ENCODE measurements around the gene KRT81.
"Not testable (repeated sequence)": the region's sequence is repeated elsewhere in the genome, so short reads cannot be mapped to it uniquely, and the experiment has no call there.

Gene KRT81

DNA sequence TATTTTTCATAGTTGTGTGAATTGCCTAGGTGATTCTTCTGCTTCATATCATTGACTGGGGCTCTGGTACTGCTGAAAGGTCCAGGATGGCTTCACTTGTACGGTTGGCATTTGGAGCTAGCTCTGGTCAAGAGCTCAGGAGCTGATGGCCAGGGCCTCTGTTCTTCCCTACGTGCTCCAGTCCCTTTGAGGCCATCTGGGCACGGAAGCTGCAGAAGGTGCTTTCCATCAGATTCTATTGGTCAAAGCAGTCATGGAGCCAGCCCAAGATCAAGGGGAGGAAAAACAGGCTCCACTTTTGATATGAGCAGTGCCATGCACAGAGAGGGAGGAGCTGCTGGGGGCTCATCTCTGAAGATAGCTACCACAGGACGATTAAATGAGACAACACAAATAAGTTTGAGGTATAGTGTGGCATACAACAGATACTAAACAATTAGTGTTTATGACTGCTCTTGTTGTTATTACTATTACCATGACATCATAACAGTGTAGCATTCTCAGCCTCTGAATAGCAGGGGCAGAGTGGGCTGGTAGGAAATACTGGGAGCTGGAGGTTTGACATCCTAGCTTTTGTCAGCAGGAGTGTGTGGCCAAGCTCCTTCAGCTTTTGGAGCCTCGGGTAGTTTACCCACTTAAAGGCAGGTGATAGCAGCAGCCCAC, 19.4 kb upstream of the KRT81 start:
- H3K36me3 ChIP-seq (ENCODE audit: control insufficient read depth, insufficient read depth, low read length), result no peaks in the 10 kb centered on the region

DNA sequence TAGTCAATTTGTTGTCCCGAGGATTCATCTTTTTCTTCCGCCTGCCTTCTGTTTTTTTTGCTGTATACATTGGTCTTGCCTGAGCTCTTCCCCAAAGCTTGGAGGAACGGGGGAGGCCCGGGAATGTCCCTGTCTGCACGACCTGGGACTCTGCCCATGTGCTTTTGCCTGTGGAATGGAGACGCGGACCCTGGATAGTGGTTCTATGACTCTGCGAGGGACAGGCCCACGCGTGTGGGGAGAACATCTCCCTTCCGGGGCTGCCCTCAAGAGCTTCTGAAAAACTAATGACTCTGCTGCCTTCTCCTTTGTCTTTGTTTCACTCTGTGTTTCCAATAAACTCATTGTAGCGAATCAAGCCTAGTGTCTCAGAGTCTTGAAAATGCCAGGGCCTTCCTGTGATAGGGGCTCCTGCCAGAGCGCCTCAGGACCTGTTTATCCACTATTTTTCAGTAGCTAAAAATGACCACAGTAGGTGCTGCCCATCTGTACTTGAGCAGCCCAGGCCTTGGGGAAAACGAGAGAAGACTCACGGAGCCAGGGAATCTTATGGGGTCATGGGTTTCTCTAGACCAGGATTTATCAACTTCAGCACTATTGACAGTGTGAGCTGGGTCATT, 17.6 kb upstream of the KRT81 start:
- peaks cover 3% of the 10 kb centered on the region for H3K27me3 ChIP-seq (replicated peaks; ENCODE audit: control insufficient read depth, insufficient read depth, low read length, poor library complexity, severe bottlenecking)
- H3K36me3 ChIP-seq (ENCODE audit: control insufficient read depth, insufficient read depth, low read length), result no peaks in the 10 kb centered on the region
- no peaks in the 10 kb centered on the region for H3K4me1 ChIP-seq (ENCODE audit: control insufficient read depth, insufficient read depth, low read length, poor library complexity, severe bottlenecking)
- no peaks in the 10 kb centered on the region for H3K9me3 ChIP-seq (ENCODE audit: control insufficient read depth, low read length)
- no peak for DNase-seq
- no peak overlapping the region for H3K27ac ChIP-seq (ENCODE audit: insufficient read depth, low read length, poor library complexity, severe bottlenecking)
- no peak overlapping the region for H3K4me3 ChIP-seq (ENCODE audit: insufficient read depth, low read depth, low read length, poor library complexity, severe bottlenecking)

More for the DNA sequence above, 19.4 kb upstream of the KRT81 start:
- Histone ChIP-seq H3K27ac (ENCODE audit: insufficient read depth, low read length, poor library complexity, severe bottlenecking) (no peak overlapping the region), H3K4me1 (ENCODE audit: control insufficient read depth, insufficient read depth, low read length, poor library complexity, severe bottlenecking) (no peaks in the 10 kb centered on the region), H3K9me3 (ENCODE audit: control insufficient read depth, low read length) (no peaks in the 10 kb centered on the region), H3K27me3 (replicated peaks; ENCODE audit: control insufficient read depth, insufficient read depth, low read length, poor library complexity, severe bottlenecking) (peaks cover 3% of the 10 kb centered on the region), H3K4me3 (ENCODE audit: insufficient read depth, low read depth, low read length, poor library complexity, severe bottlenecking) (no peak overlapping the region)
- no peak for DNase-seq

DNA sequence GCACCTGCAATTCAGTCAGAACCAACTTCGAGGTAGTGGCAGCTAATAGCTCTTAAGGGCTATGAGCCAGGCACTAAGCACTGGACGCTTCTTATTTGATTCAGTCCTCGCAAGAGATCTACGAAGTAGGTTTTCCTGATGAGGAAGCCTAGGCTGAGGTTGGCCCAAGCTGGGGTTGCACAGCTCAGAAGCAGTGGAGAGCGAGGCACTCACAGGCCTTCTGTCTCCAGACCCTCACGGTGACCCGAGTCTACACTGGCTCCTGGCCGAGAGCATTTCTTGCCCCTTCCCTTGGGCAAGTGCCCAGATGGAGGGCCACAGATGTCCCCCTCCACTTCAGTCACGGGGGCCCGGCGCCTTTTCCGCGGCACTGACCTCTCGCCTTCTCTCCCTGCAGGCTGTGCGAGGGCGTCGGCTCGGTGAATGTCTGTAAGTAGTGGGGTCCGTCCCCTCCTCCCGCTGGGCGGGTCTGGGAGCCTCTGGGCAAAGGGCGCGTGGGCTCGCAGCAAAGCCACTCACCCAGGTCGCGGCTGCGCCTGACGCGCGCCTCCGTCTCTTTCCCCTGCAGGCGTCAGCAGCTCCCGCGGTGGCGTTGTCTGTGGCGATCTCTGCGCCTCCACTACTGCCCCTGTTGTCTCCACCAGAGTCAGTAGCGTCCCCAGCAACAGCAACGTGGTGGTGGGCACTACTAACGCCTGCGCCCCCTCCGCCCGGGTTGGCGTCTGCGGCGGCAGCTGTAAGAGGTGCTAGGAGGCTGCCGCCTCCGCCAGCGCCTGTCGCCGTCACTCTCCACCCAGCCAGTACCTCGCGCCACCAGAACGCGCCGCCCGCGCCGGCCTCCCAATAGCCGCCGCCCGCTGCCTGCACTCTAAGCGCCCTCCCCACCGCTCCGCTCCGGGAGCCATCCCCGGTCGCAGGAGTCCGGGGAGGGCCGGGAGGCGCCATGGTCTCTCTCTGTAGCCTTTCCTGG, 16.8 kb upstream of the KRT81 start:
- H3K4me1 ChIP-seq (ENCODE audit: control insufficient read depth, insufficient read depth, low read length, poor library complexity, severe bottlenecking), result no peaks in the 10 kb centered on the region

DNA sequence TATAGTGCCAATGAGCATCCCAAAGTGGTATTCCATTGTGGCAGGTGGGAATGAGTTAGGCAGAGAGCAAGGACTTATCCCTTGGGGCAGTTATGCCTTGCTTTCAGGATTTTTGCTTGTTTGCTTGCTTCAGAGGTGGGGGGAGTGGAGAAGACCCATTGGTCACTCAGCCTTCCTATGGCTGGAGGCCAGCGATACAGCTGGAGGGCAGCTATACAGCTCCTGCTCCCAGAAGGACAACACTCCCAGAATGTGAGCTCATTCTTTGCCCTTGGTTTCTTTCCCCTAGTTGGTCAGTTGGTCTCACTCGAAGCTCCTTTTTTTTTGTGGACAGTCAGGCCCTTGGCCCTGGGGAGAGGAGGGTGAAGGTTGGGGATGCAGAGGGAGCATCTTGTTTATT, 15.4 kb upstream of the KRT81 start:
- DNase-seq, result no peak
- Histone ChIP-seq H3K27me3 (replicated peaks; ENCODE audit: control insufficient read depth, insufficient read depth, low read length, poor library complexity, severe bottlenecking) (peaks cover 3% of the 10 kb centered on the region), H3K4me1 (ENCODE audit: control insufficient read depth, insufficient read depth, low read length, poor library complexity, severe bottlenecking) (no peaks in the 10 kb centered on the region), H3K36me3 (ENCODE audit: control insufficient read depth, insufficient read depth, low read length) (no peaks in the 10 kb centered on the region), H3K9me3 (ENCODE audit: control insufficient read depth, low read length) (no peaks in the 10 kb centered on the region), H3K27ac (ENCODE audit: insufficient read depth, low read length, poor library complexity, severe bottlenecking) (no peak overlapping the region), H3K4me3 (ENCODE audit: insufficient read depth, low read depth, low read length, poor library complexity, severe bottlenecking) (no peak overlapping the region)

More for the DNA sequence above, 16.8 kb upstream of the KRT81 start:
- H3K27ac ChIP-seq (ENCODE audit: insufficient read depth, low read length, poor library complexity, severe bottlenecking), result no peak overlapping the region
- DNase-seq, result no peak
- peaks cover 3% of the 10 kb centered on the region for H3K27me3 ChIP-seq (replicated peaks; ENCODE audit: control insufficient read depth, insufficient read depth, low read length, poor library complexity, severe bottlenecking)
- H3K9me3 ChIP-seq (ENCODE audit: control insufficient read depth, low read length), result no peaks in the 10 kb centered on the region
- H3K36me3 ChIP-seq (ENCODE audit: control insufficient read depth, insufficient read depth, low read length), result no peaks in the 10 kb centered on the region
- no peak overlapping the region for H3K4me3 ChIP-seq (ENCODE audit: insufficient read depth, low read depth, low read length, poor library complexity, severe bottlenecking)

DNA sequence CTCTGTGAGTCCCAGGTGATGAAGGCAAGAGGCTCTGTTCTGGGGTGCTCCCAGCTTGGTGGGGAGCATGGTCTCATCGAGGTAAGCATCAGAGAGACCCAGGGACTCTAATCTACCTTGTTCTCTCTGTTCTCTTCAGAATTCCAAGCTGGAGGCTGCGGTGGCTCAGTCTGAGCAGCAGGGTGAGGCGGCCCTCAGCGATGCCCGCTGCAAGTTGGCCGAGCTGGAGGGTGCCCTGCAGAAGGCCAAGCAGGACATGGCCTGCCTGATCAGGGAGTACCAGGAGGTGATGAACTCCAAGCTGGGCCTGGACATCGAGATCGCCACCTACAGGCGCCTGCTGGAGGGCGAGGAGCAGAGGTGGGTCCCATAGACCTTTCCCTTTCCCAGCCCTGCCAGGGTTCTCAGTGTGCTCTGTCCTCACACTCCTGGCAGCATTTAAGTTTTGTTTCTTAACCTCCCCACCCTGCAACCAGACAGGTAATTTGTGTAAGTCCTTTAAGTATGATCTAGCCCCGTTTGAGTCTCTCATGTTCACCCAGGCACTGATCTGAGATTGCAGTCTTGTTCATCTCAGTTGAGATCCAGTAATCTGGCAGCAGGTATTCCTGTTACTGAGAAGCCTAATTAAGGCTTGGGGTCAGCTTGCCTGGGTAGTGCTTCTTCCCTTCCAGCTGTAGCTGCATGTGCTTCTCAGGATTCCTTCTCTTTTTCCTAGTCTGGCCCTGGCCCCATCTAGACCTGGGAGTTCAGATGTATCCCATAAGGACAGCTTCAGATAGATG, 14.8 kb upstream of the KRT81 start:
- Histone ChIP-seq H3K27me3 (replicated peaks; ENCODE audit: control insufficient read depth, insufficient read depth, low read length, poor library complexity, severe bottlenecking) (peaks cover 3% of the 10 kb centered on the region), H3K27ac (ENCODE audit: insufficient read depth, low read length, poor library complexity, severe bottlenecking) (no peak overlapping the region), H3K4me1 (ENCODE audit: control insufficient read depth, insufficient read depth, low read length, poor library complexity, severe bottlenecking) (no peaks in the 10 kb centered on the region), H3K36me3 (ENCODE audit: control insufficient read depth, insufficient read depth, low read length) (no peaks in the 10 kb centered on the region), H3K4me3 (ENCODE audit: insufficient read depth, low read depth, low read length, poor library complexity, severe bottlenecking) (no peak overlapping the region), H3K9me3 (ENCODE audit: control insufficient read depth, low read length) (no peaks in the 10 kb centered on the region)
- DNase-seq, result no peak

DNA sequence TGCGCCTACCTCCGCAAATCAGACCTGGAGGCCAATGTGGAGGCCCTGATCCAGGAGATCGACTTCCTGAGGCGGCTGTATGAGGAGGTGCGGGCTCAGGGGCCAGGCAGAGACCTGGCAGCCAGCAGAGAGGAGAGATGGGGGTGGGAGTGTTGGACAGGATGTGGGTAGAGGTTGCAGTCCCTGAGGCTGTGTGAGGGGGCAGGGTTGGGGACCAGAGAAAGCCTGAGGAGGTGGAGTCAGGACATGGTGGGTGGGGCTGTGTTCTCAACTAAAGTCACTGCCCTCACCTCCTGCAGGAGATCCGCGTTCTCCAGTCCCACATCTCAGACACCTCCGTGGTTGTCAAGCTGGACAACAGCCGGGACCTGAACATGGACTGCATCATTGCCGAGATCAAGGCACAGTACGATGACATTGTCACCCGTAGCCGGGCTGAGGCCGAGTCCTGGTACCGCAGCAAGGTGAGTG, 13.6 kb upstream of the KRT81 start:
- H3K27ac ChIP-seq (ENCODE audit: insufficient read depth, low read length, poor library complexity, severe bottlenecking); H3K36me3 ChIP-seq (ENCODE audit: control insufficient read depth, insufficient read depth, low read length); H3K4me3 ChIP-seq (ENCODE audit: insufficient read depth, low read depth, low read length, poor library complexity, severe bottlenecking); DNase-seq; H3K9me3 ChIP-seq (ENCODE audit: control insufficient read depth, low read length); H3K27me3 ChIP-seq (replicated peaks; ENCODE audit: control insufficient read depth, insufficient read depth, low read length, poor library complexity, severe bottlenecking); H3K4me1 ChIP-seq (ENCODE audit: control insufficient read depth, insufficient read depth, low read length, poor library complexity, severe bottlenecking): not testable (repeated sequence)

DNA sequence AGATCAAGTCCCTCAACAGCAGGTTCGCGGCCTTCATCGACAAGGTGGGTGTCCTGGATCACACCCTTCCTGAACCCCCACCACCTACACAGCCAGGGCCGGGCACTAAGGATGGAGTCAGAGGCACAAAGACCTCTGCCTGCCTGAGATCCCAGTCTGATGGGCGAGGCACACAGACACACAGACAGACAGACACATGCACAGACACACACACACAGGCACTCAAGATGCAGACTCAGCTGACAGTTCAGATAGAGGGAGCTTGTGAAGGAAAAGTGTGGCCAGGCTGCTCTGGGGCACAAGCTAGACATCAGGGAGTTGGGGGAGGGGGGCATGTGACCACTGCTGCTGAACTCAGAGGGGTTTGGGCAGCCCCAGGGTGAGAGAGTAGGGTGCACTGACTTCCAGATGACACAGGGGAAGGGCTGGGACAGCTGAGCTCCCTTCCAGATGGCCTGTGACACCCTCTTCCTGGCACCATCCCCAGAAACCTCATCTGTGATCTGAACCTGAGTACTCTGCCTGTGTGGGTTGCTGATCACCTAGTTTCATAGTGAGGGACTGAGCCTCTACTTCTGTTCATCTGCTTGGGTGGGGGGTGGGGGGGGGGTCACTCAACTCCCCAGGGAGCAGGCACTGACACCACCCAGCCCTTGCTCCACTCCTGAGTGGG, 11.0 kb upstream of the KRT81 start:
- not testable (repeated sequence) for H3K9me3 ChIP-seq (ENCODE audit: control insufficient read depth, low read length); H3K36me3 ChIP-seq (ENCODE audit: control insufficient read depth, insufficient read depth, low read length); H3K27ac ChIP-seq (ENCODE audit: insufficient read depth, low read length, poor library complexity, severe bottlenecking); H3K4me3 ChIP-seq (ENCODE audit: insufficient read depth, low read depth, low read length, poor library complexity, severe bottlenecking); H3K27me3 ChIP-seq (replicated peaks; ENCODE audit: control insufficient read depth, insufficient read depth, low read length, poor library complexity, severe bottlenecking); H3K4me1 ChIP-seq (ENCODE audit: control insufficient read depth, insufficient read depth, low read length, poor library complexity, severe bottlenecking); DNase-seq

DNA sequence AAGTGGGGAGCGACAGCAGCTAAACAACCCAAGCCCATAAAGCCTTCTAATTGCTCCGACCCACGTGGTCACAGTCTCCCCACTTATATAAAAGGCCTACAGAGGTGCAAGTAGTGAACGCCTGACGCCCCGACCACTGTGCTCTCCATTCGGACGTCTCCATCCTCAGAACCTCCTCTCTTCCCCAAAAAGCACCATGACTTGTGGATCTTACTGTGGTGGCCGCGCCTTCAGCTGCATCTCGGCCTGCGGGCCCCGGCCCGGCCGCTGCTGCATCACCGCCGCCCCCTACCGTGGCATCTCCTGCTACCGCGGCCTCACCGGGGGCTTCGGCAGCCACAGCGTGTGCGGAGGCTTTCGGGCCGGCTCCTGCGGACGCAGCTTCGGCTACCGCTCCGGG, 10.4 kb upstream of the KRT81 start:
- H3K4me3 ChIP-seq (ENCODE audit: insufficient read depth, low read depth, low read length, poor library complexity, severe bottlenecking); H3K27ac ChIP-seq (ENCODE audit: insufficient read depth, low read length, poor library complexity, severe bottlenecking); H3K4me1 ChIP-seq (ENCODE audit: control insufficient read depth, insufficient read depth, low read length, poor library complexity, severe bottlenecking); H3K9me3 ChIP-seq (ENCODE audit: control insufficient read depth, low read length); H3K27me3 ChIP-seq (replicated peaks; ENCODE audit: control insufficient read depth, insufficient read depth, low read length, poor library complexity, severe bottlenecking); DNase-seq; H3K36me3 ChIP-seq (ENCODE audit: control insufficient read depth, insufficient read depth, low read length): not testable (repeated sequence)
